HCT116 (cell line): ENCODE data around the gene FTCD. TPM values are rescaled to one million over a fixed set of nuclear protein-coding genes. Genes with fewer than 3 reads are reported as not detected.

Source experiments
- ATAC-seq: fragments of 200-7000 bp; cut with Tn5 transposase; 2 replicates; pipeline ENCODE4 v1.9.1; 2020; ENCODE audit warnings: mild to moderate bottlenecking, moderate library complexity
- BruUV-seq: library from RNA; stranded (reverse); fragments of 400-500 nt; replicated peaks from 2 replicates; lab custom pipeline; 2021; lab: Mats Ljungman, UMichigan
- CTCF ChIA-PET: fragments of 300-600 bp; sonication (Branson Sonifier 250); formaldehyde crosslinking; loops from one replicate; lab custom pipeline; 2021; ENCODE audit warnings: antibody characterized with exemption; lab: Charles Lee
- POLR2A ChIA-PET: fragments of 300-600, 350-600 bp; sonication (Branson Sonifier 250); formaldehyde crosslinking; loops from one replicate; lab custom pipeline; 2021; ENCODE audit warnings: antibody characterized with exemption; lab: Charles Lee
- RAD21 ChIA-PET, 2 experiments: fragments of 300-600 bp; sonication (Branson Sonifier 250); formaldehyde crosslinking; loops; one replicate each; lab custom pipeline; 2023; ENCODE audit warnings: low total read pairs in 2 of 2; ENCODE audit not compliant: uncharacterized antibody in 2 of 2, unreplicated experiment in 2 of 2, low non-redundant PET in 1 of 2; lab: Charles Lee
- DNase-seq: peaks from one replicate; pipeline ENCODE4 v3.0.0-alpha.2; 2010; ENCODE audit warnings: low read depth, low spot score
- H2AFZ ChIP-seq: fragments of 200-600 bp; shearing (Covaris generic), sonication (generic); 2 replicates; pipeline ENCODE4 v1.6.1; 2017; ENCODE audit warnings: low read depth, mixed run types, mixed read lengths, antibody characterized with exemption, low read length; ENCODE audit not compliant: poor library complexity, severe bottlenecking
- H3K27ac ChIP-seq: 2 replicates; pipeline ENCODE4 v1.5.1; 2012; ENCODE audit warnings: low read depth, low read length
- H3K27me3 ChIP-seq: fragments of 200-600 bp; sonication (generic); 2 replicates; pipeline ENCODE4 v1.6.1; 2016; ENCODE audit warnings: mixed run types, low read length, mixed read lengths; ENCODE audit not compliant: insufficient read depth
- H3K36me3 ChIP-seq, 2 experiments: fragments of 200-500 bp in 1 of 2; fragments of 200-600 bp in 1 of 2; sonication (Bioruptor generic) in 1 of 2; sonication (generic) in 1 of 2; 2 replicates each; pipeline versions ENCODE4 v1.5.1 to v1.6.1; 2014 to 2016; ENCODE audit warnings: low read length in 2 of 2, inconsistent platforms in 1 of 2, mixed read lengths in 1 of 2, mixed run types in 1 of 2; ENCODE audit not compliant: insufficient read depth in 2 of 2, control insufficient read depth in 1 of 2
- H3K4me1 ChIP-seq, 2 experiments: fragments of 200-600 bp in 1 of 2; sonication (generic) in 1 of 2; 2 replicates each; pipeline versions ENCODE4 v1.5.1 to v1.6.1; 2012 to 2017; ENCODE audit warnings: low read length in 2 of 2, inconsistent platforms in 1 of 2, mild to moderate bottlenecking in 1 of 2, mixed read lengths in 1 of 2, mixed run types in 1 of 2, moderate library complexity in 1 of 2; ENCODE audit not compliant: insufficient read depth in 2 of 2, control insufficient read depth in 1 of 2
- H3K4me2 ChIP-seq: fragments of 200-600 bp; sonication (generic); 2 replicates; pipeline ENCODE4 v1.6.1; 2017; ENCODE audit warnings: mixed run types, low read length, mixed read lengths
- H3K4me3 ChIP-seq, 2 experiments: fragments of 200-600 bp in 1 of 2; sonication (generic) in 1 of 2; replicated peaks in 1 of 2; 2 replicates each; pipeline ENCODE4 v1.5.1; 2011 to 2016; ENCODE audit warnings: low read length in 2 of 2, control low read depth in 1 of 2, low read depth in 1 of 2, mild to moderate bottlenecking in 1 of 2, mixed read lengths in 1 of 2, mixed run types in 1 of 2
- H3K79me2 ChIP-seq: fragments of 200-600 bp; sonication (generic); 2 replicates; pipeline ENCODE4 v1.6.1; 2017; ENCODE audit warnings: mild to moderate bottlenecking, mixed run types, low read length, moderate library complexity, mixed read lengths; ENCODE audit not compliant: insufficient read depth
- H3K9ac ChIP-seq: fragments of 200-600 bp; sonication (generic); 2 replicates; pipeline ENCODE4 v1.6.1; 2016; ENCODE audit warnings: low read length, mixed read lengths
- H3K9me2 ChIP-seq: fragments of 200-600 bp; sonication (generic), shearing (Covaris generic); 2 replicates; pipeline ENCODE4 v1.6.1; 2017; ENCODE audit warnings: mixed run types, mild to moderate bottlenecking, moderate library complexity; ENCODE audit not compliant: insufficient read depth
- H3K9me3 ChIP-seq, 2 experiments: fragments of 200-500 bp in 1 of 2; fragments of 200-600 bp in 1 of 2; sonication (Bioruptor generic) in 1 of 2; sonication (generic) in 1 of 2; 2 replicates each; pipeline ENCODE4 v1.6.1; 2014 to 2017; ENCODE audit warnings: low read length in 2 of 2, mixed read lengths in 2 of 2, inconsistent platforms in 1 of 2, low read depth in 1 of 2, mild to moderate bottlenecking in 1 of 2, mixed run types in 1 of 2, moderate library complexity in 1 of 2; ENCODE audit not compliant: control insufficient read depth in 1 of 2, insufficient read depth in 1 of 2
- H4K20me1 ChIP-seq: fragments of 200-600 bp; sonication (generic), shearing (Covaris generic); 2 replicates; pipeline ENCODE4 v1.6.1; 2017; ENCODE audit warnings: mixed run types, mild to moderate bottlenecking, moderate library complexity; ENCODE audit not compliant: insufficient read depth
- CBX3 ChIP-seq: IDR thresholded peaks from 2 replicates; pipeline ENCODE4 v1.6.1; 2012; ENCODE audit warnings: low read depth
- ELF1 ChIP-seq: IDR thresholded peaks from 2 replicates; pipeline ENCODE4 v1.6.1; 2012; ENCODE audit warnings: low read depth, borderline replicate concordance
- EZH2 ChIP-seq: fragments of 200-600 bp; sonication (generic); IDR thresholded peaks from 2 replicates; pipeline ENCODE4 v1.6.1; 2017; ENCODE audit warnings: antibody characterized with exemption, mixed run types
- POLR2AphosphoS5 ChIP-seq: IDR thresholded peaks from 2 replicates; pipeline ENCODE4 v1.6.1; 2011; ENCODE audit warnings: mild to moderate bottlenecking, low read depth, low read length, moderate library complexity
- RAD21 ChIP-seq: IDR thresholded peaks from 2 replicates; pipeline ENCODE4 v1.6.1; 2012; ENCODE audit warnings: low read depth, mild to moderate bottlenecking
- REST ChIP-seq: IDR thresholded peaks from 2 replicates; pipeline ENCODE4 v1.6.1; 2012; ENCODE audit warnings: low read depth
- TCF7L2 ChIP-seq: IDR thresholded peaks from 2 replicates; pipeline ENCODE4 v1.7.0; 2011; ENCODE audit warnings: borderline replicate concordance, inconsistent platforms; ENCODE audit not compliant: insufficient read depth, insufficient read length; ENCODE audit errors: extremely low read depth
- intact Hi-C: fragments of 100-400 bp; cut with micrococcal nuclease; formaldehyde crosslinking; loops from 2 replicates; pipeline ENCODE4 v1.10.0; 2022
- total RNA-seq: library from RNA; stranded (reverse); gene quantifications from one replicate; pipeline ENCODE4 v1.2.1, GENCODE V29; 2021; ENCODE audit not compliant: unreplicated experiment

Gene FTCD
- total RNA-seq, 1 experiment from 2014 or later = 2.5 TPM

GRCh38 chr21:46117586-46118315 lies 37.6 kb downstream of the FTCD start:
- peaks cover 6 to 18% of the 10 kb centered on the region in 2 experiments; a peak in 3 of 4 replicates for H3K36me3 ChIP-seq
- no peak overlapping the region for H3K4me3 ChIP-seq
- RAD21 ChIA-PET = no interaction called here
- no peak overlapping the region for H3K4me2 ChIP-seq
- H3K9ac ChIP-seq = no peak overlapping the region
- no peaks in the 10 kb centered on the region for H4K20me1 ChIP-seq
- intact Hi-C loops = no loop called here
- no peaks in the 10 kb centered on the region for H3K79me2 ChIP-seq
- no peaks in the 10 kb centered on the region; a peak in 2 of 4 replicates for H3K9me3 ChIP-seq
- H3K9me2 ChIP-seq = no peaks in the 10 kb centered on the region
- DNase-seq (no peak), ATAC-seq (no peak)
- POLR2A ChIA-PET = no interaction called here
- H3K27ac ChIP-seq = no peak overlapping the region
- H2AFZ ChIP-seq = no peak overlapping the region
- CTCF ChIA-PET = no interaction called here
- no peaks in the 10 kb centered on the region for H3K4me1 ChIP-seq
- BruUV-seq = no TSS peak
- no peaks in the 10 kb centered on the region for H3K27me3 ChIP-seq
- TF ChIP-seq REST = no peak
- no peak for TF ChIP-seq EZH2
- no peak for TF ChIP-seq TCF7L2
- no peak for TF ChIP-seq CBX3
- no peak for TF ChIP-seq POLR2AphosphoS5
- TF ChIP-seq RAD21 = no peak
- TF ChIP-seq ELF1 = no peak
